Esophagus squamous epithelium (tissue), 5 donors: ENCODE data around the gene F12. TPM values are rescaled to one million over a fixed set of nuclear protein-coding genes. Genes with fewer than 3 reads are reported as not detected.
A peak's percentile ranks its signal among the peaks of the same experiment; 100 is the strongest.

Experiments used
- DNase-seq: peaks from one replicate; lab custom pipeline; 2025; lab: John Stamatoyannopoulos, UW
- H3K27ac ChIP-seq, 4 donors: fragments of 200-600 bp; sonication (generic); one replicate each; pipeline ENCODE4 v1.5.1; 2016 to 2019; ENCODE audit warnings: mild to moderate bottlenecking in 1 of 4
- H3K27me3 ChIP-seq, 4 donors: fragments of 200-600 bp; sonication (generic); 1 replicate in 3 of 4; 2 replicates in 1 of 4; pipeline versions ENCODE4 v1.5.1 to v1.6.0; 2017 to 2021; ENCODE audit warnings: antibody characterized with exemption in 1 of 4
- H3K36me3 ChIP-seq, 3 donors: fragments of 200-600 bp; sonication (generic); one replicate each; pipeline ENCODE4 v1.5.1; 2016 to 2019
- H3K4me1 ChIP-seq, 3 donors: fragments of 200-600 bp; sonication (generic); one replicate each; pipeline ENCODE4 v1.5.1; 2017 to 2019
- H3K4me3 ChIP-seq, 4 donors: fragments of 200-600 bp; sonication (generic); 1 replicate in 3 of 4; 2 replicates in 1 of 4; pipeline ENCODE4 v1.5.1; 2016 to 2019; ENCODE audit warnings: mild to moderate bottlenecking in 2 of 4, moderate library complexity in 1 of 4
- H3K9me3 ChIP-seq, 3 donors: fragments of 200-600 bp; sonication (generic); one replicate each; pipeline ENCODE4 v1.5.1; 2016 to 2019
- CTCF ChIP-seq, 6 experiments: fragments of 450-650 bp in 4 of 6; fragments of 200-600 bp in 2 of 6; sonication (generic) in 2 of 6; IDR thresholded peaks; one replicate each; pipeline ENCODE4 v1.5.1; 2016 to 2019; ENCODE audit warnings: antibody characterized with exemption in 6 of 6, mild to moderate bottlenecking in 4 of 6, moderate library complexity in 4 of 6
- POLR2A ChIP-seq, 4 donors: fragments of 450-650 bp; IDR thresholded peaks; one replicate each; pipeline ENCODE4 v1.6.1; 2017; ENCODE audit warnings: antibody characterized with exemption in 4 of 4, mild to moderate bottlenecking in 4 of 4, moderate library complexity in 3 of 4
- WGBS, 2 donors: methylation state at CpG; one replicate each; pipeline ENCODE4 v1.1.5; 2018; 5-methylcytosine and 5-hydroxymethylcytosine counted together
- intact Hi-C: fragments of 100-400 bp; cut with DNase I; formaldehyde crosslinking; loops from one replicate; pipeline ENCODE4 v1.15.0; 2022
- total RNA-seq, 4 donors: library from RNA; depleted of rRNA; stranded (reverse); fragments of >200 nt; gene quantifications; one replicate each; pipeline ENCODE4 v1.1.0, GENCODE V29; 2016
- donor health status: DM: yes; HTN: yes; CAD: no.

The F12 gene
- total RNA-seq, 4 donors from 2014 or later: 10.7 to 25.4 (median 19.6) TPM

GRCh38 chr5:177438468-177438867, 29.1 kb upstream of the F12 start:
- no peak for DNase-seq
- peaks cover 41 to 83% (median 42%) of the 10 kb centered on the region in 3 donors for H3K36me3 ChIP-seq
- 88 to 89% methylated on average over 8 to 9 of the region's 10 CpGs for WGBS, 2 donors

DNA sequence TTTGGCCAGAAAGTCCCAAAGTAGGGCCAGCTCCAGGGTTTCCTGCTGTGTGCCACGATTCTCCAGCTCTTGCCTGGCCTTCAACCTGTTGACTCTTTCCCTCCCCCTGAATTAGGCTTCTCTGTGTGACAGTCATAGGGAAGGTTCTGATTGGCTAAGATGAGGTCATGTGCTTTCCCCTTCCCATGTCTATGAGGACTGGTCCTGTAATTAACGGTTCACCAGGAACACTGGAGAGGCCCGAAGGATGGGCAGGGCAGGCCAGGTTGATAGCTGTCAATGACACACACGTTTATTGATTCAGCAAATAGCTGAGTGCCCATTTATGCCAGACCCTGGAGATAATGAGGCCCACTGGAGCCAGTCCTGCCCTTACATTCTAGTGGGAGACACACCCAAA, 28.3 kb upstream of the F12 start:
- intact Hi-C loops: no loop called here
- Histone ChIP-seq H3K9me3 (no peaks in the 10 kb centered on the region), H3K4me1 (peaks cover 0 to 16% (median 4%) of the 10 kb centered on the region in 3 donors), H3K27ac (no peak overlapping the region), H3K27me3 (no peaks in the 10 kb centered on the region), H3K36me3 (peaks cover 50 to 91% (median 51%) of the 10 kb centered on the region in 3 donors), H3K4me3 (no peak overlapping the region)
- DNase-seq: no peak
- no peak for TF ChIP-seq POLR2A (IDR thresholded peaks at IDR 0.05)
- no peak for TF ChIP-seq CTCF (IDR thresholded peaks at IDR 0.05)
- WGBS, 2 donors: 51 to 90% methylated on average over 2 to 4 of the region's 4 CpGs

More at GRCh38 chr5:177438468-177438867, 29.1 kb upstream of the F12 start:
- Histone ChIP-seq H3K27ac (no peak overlapping the region), H3K9me3 (no peaks in the 10 kb centered on the region), H3K27me3 (no peaks in the 10 kb centered on the region), H3K4me1 (peaks cover 0 to 16% (median 0%) of the 10 kb centered on the region in 3 donors), H3K4me3 (no peak overlapping the region)
- TF ChIP-seq CTCF (IDR thresholded peaks at IDR 0.05): no peak
- no peak for TF ChIP-seq POLR2A (IDR thresholded peaks at IDR 0.05)
- intact Hi-C loops: no loop called here

DNA sequence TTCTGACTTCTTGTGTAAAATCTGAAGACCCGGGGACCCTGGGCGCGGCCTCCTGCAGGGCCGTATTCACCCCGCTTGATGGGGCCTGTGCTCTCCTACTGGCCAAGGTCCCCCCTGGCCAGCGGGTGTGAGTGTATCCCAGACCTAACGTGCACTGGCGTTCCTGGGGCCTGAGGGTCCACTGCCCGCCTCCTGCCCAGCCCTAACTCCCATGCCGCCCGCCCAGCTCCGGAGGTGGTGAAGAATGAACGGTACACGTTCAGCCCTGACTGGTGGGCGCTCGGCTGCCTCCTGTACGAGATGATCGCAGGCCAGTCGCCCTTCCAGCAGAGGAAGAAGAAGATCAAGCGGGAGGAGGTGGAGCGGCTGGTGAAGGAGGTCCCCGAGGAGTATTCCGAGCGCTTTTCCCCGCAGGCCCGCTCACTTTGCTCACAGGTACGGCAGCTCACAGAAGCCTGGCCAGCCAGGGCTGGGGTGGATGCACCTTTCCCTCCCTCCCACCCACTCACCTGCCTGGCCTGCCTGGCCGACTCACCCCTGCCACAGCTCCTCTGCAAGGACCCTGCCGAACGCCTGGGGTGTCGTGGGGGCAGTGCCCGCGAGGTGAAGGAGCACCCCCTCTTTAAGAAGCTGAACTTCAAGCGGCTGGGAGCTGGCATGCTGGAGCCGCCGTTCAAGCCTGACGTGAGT, 26.6 kb upstream of the F12 start:
- Histone ChIP-seq H3K4me1 (peaks cover 12 to 32% (median 21%) of the 10 kb centered on the region in 3 donors), H3K4me3 (no peak overlapping the region), H3K27ac (no peak overlapping the region), H3K27me3 (no peaks in the 10 kb centered on the region), H3K36me3 (peaks cover 47 to 91% (median 55%) of the 10 kb centered on the region in 3 donors), H3K9me3 (no peaks in the 10 kb centered on the region)
- 88 to 100% methylated on average over 6 to 15 of the region's 37 CpGs for WGBS, 2 donors
- DNase-seq: no peak
- no peak for TF ChIP-seq CTCF (IDR thresholded peaks at IDR 0.05)
- no peak for TF ChIP-seq POLR2A (IDR thresholded peaks at IDR 0.05)
- intact Hi-C loops: no loop called here

DNA sequence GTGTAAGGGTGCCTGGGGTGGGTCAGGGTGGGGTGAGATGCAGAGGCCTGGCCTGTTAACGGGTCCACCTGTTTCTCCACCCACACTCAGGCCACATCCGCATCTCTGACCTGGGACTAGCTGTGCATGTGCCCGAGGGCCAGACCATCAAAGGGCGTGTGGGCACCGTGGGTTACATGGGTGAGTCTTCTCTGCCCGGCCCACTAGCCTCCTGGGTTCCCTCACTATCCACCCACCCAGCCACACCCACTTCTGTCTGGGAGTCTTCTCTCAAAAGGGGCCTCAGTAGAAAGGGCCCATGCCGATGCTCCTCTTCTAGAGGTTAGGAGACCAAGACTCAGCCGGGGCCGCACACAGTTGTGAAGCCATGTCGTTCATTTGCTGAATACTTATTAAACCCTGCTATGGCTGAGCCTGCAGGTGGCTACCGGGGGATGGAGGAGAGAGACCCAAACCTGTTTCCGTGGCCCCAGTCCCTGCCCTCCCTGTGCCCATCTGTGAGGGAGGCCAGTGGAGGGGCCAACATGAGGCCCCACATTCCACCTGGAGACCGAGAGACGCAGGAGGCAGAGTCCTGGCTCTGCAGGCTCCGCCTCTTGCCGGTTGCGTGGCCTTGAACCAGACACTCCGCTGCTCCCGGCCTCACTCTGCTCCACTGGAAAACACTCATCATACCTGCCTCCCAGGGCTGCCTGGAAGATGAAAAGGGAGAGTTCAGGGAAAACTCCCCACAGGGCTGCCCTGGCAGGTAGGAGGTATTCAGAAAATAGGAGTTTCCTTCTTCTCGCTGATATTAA, 25.8 kb upstream of the F12 start:
- no peaks in the 10 kb centered on the region for H3K9me3 ChIP-seq
- peaks cover 21 to 41% (median 28%) of the 10 kb centered on the region in 3 donors for H3K4me1 ChIP-seq
- peaks cover 46 to 86% (median 49%) of the 10 kb centered on the region in 3 donors for H3K36me3 ChIP-seq
- no peak overlapping the region for H3K4me3 ChIP-seq
- DNase-seq: no peak
- no peaks in the 10 kb centered on the region for H3K27me3 ChIP-seq
- intact Hi-C loops: no loop called here
- no peak overlapping the region for H3K27ac ChIP-seq
- no peak for TF ChIP-seq CTCF (IDR thresholded peaks at IDR 0.05)
- no peak for TF ChIP-seq POLR2A (IDR thresholded peaks at IDR 0.05)
- WGBS, 2 donors: 83 to 99% methylated on average over 14 to 19 of the region's 20 CpGs

- no peaks in the 10 kb centered on the region for H3K9me3 ChIP-seq
- peaks cover 28 to 48% (median 35%) of the 10 kb centered on the region in 3 donors for H3K4me1 ChIP-seq
- H3K36me3 ChIP-seq: peaks cover 46 to 83% (median 49%) of the 10 kb centered on the region in 3 donors
- DNase-seq: no peak
- H3K27ac ChIP-seq: peak overlapping the region in 1 of 4 donors; percentile 94
- WGBS, 2 donors: 88% methylated on average over 3 of the region's 8 CpGs; no CpG with 5 or more reads in 1 of the 2 donors
- no peak overlapping the region for H3K4me3 ChIP-seq
- TF ChIP-seq POLR2A (IDR thresholded peaks at IDR 0.05): no peak
- intact Hi-C loops: no loop called here
- no peaks in the 10 kb centered on the region for H3K27me3 ChIP-seq
Measured at GRCh38 chr5:177434437-177434836, 25.1 kb upstream of the F12 start.
